Osteoblast (primary cell): ENCODE results near the gene DCDC2. TPM values are rescaled to one million over a fixed set of nuclear protein-coding genes. Genes with fewer than 3 reads are reported as not detected.
"Not testable (repeated sequence)": the region's sequence is repeated elsewhere in the genome, so short reads cannot be mapped to it uniquely, and the experiment has no call there.

Source experiments
- DNase-seq: peaks from one replicate; pipeline ENCODE4 v3.0.0; 2011; ENCODE audit warnings: low spot score, mixed read lengths; ENCODE audit not compliant: insufficient read length; ENCODE audit errors: missing footprints
- H2AFZ ChIP-seq: 2 replicates; pipeline ENCODE4 v1.6.0; 2011; ENCODE audit warnings: mild to moderate bottlenecking, low read length
- H3K27ac ChIP-seq: 2 replicates; pipeline ENCODE4 v1.5.1; 2011; ENCODE audit warnings: mild to moderate bottlenecking, low read depth, low read length, moderate library complexity
- H3K27me3 ChIP-seq: 2 replicates; pipeline ENCODE4 v1.6.0; 2012; ENCODE audit warnings: mild to moderate bottlenecking, control low read depth, inconsistent platforms, low read length, moderate library complexity; ENCODE audit not compliant: insufficient read depth
- H3K36me3 ChIP-seq: 2 replicates; pipeline ENCODE4 v1.5.1; 2011; ENCODE audit warnings: mild to moderate bottlenecking, low read length, control low read depth, moderate library complexity; ENCODE audit not compliant: insufficient read depth
- H3K4me1 ChIP-seq: 2 replicates; pipeline ENCODE4 v1.5.1; 2011; ENCODE audit warnings: mild to moderate bottlenecking, low read length, control low read depth, moderate library complexity; ENCODE audit not compliant: insufficient read depth
- H3K4me2 ChIP-seq: 2 replicates; pipeline ENCODE4 v1.6.0; 2011; ENCODE audit warnings: mild to moderate bottlenecking, low read length; ENCODE audit not compliant: insufficient read depth
- H3K4me3 ChIP-seq: fragments of 200-600 bp; sonication (generic); 3 replicates; pipeline ENCODE4 v1.5.1; 2012; ENCODE audit warnings: mild to moderate bottlenecking, low read length, inconsistent platforms; ENCODE audit not compliant: insufficient read depth
- H3K79me2 ChIP-seq: 2 replicates; pipeline ENCODE4 v1.6.0; 2012; ENCODE audit warnings: mild to moderate bottlenecking, low read length, control low read depth, inconsistent platforms; ENCODE audit not compliant: insufficient read depth
- H3K9me3 ChIP-seq: 2 replicates; pipeline ENCODE4 v1.5.1; 2011; ENCODE audit warnings: low read depth, low read length, control low read depth
- H4K20me1 ChIP-seq: 2 replicates; pipeline ENCODE4 v1.6.0; 2012; ENCODE audit warnings: mild to moderate bottlenecking, low read length, control low read depth; ENCODE audit not compliant: insufficient read depth
- total RNA-seq: library from RNA; depleted of rRNA; stranded (reverse); fragments of >200 nt; gene quantifications from 2 replicates; pipeline ENCODE4 v1.2.3, GENCODE V29; 2012
- TF ChIP-seq, protein P1 (sequence below): IDR thresholded peaks from 2 replicates; pipeline ENCODE4 v1.5.1; 2011; ENCODE audit warnings: mild to moderate bottlenecking, low read depth, low read length, moderate library complexity; ENCODE audit errors: extremely low read depth

DCDC2 gene
- total RNA-seq, 1 donor = under 0.01 TPM

GRCh38 chr6:24387818-24388217 is 30.0 kb upstream of the DCDC2 start:
- H2AFZ ChIP-seq = no peak overlapping the region
- DNase-seq = no peak
- H3K9me3 ChIP-seq = no peaks in the 10 kb centered on the region

GRCh38 chr6:24385536-24386269 is 27.8 kb upstream of the DCDC2 start:
- H3K79me2 ChIP-seq = no peaks in the 10 kb centered on the region
- no peak overlapping the region for H3K4me2 ChIP-seq
- no peak overlapping the region for H3K4me3 ChIP-seq
- no peaks in the 10 kb centered on the region for H3K4me1 ChIP-seq
- H2AFZ ChIP-seq = no peak overlapping the region
- H3K27ac ChIP-seq = no peak overlapping the region
- no peak for DNase-seq
- no peaks in the 10 kb centered on the region for H3K36me3 ChIP-seq
- no peaks in the 10 kb centered on the region for H3K27me3 ChIP-seq
- H3K9me3 ChIP-seq = no peaks in the 10 kb centered on the region
- no peaks in the 10 kb centered on the region for H4K20me1 ChIP-seq
- TF ChIP-seq, protein P1, sequence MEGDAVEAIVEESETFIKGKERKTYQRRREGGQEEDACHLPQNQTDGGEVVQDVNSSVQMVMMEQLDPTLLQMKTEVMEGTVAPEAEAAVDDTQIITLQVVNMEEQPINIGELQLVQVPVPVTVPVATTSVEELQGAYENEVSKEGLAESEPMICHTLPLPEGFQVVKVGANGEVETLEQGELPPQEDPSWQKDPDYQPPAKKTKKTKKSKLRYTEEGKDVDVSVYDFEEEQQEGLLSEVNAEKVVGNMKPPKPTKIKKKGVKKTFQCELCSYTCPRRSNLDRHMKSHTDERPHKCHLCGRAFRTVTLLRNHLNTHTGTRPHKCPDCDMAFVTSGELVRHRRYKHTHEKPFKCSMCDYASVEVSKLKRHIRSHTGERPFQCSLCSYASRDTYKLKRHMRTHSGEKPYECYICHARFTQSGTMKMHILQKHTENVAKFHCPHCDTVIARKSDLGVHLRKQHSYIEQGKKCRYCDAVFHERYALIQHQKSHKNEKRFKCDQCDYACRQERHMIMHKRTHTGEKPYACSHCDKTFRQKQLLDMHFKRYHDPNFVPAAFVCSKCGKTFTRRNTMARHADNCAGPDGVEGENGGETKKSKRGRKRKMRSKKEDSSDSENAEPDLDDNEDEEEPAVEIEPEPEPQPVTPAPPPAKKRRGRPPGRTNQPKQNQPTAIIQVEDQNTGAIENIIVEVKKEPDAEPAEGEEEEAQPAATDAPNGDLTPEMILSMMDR = no peak

More at GRCh38 chr6:24387818-24388217, 30.0 kb upstream of the DCDC2 start:
- Histone ChIP-seq H3K27me3 (no peaks in the 10 kb centered on the region), H4K20me1 (no peaks in the 10 kb centered on the region), H3K27ac (no peak overlapping the region), H3K4me2 (no peak overlapping the region), H3K4me3 (no peak overlapping the region), H3K79me2 (no peaks in the 10 kb centered on the region), H3K4me1 (no peaks in the 10 kb centered on the region), H3K36me3 (no peaks in the 10 kb centered on the region)
- TF ChIP-seq, protein P1 = no peak

GRCh38 chr6:24384369-24385130 is 26.7 kb upstream of the DCDC2 start:
- H3K4me3 ChIP-seq, H3K27me3 ChIP-seq, H2AFZ ChIP-seq, H3K36me3 ChIP-seq, H3K4me2 ChIP-seq, H3K27ac ChIP-seq, H3K79me2 ChIP-seq, H3K4me1 ChIP-seq, H3K9me3 ChIP-seq, H4K20me1 ChIP-seq, DNase-seq: not testable (repeated sequence)

DNA sequence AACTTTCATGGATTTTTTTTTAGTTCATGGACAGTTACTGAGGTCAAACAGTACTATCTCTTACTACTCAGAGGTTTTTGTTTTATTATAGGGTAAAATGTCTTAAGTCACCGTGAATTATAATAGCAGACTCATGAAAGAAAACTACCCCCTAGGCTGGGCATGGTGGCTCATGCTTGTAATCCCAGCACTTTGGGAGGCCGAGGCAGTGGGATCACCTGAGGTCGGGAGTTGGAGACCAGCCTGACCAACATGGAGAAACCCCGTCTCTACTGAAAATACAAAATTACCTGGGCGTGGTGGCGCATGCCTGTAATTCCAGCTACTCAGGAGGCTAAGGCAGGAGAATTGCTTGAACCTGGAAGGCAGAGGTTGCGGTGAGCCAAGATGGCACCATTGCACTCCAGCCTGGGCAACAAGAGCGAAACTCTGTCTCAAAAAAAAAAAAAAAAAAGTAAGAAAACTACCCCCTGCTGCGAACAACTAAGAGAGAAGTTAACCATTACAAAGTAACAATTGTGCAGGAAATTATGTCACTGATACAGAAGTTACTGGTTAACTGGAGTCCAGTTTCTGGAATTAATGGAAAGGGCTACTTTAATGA is 25.1 kb upstream of the DCDC2 start:
- H3K4me2 ChIP-seq, H3K27ac ChIP-seq, H3K9me3 ChIP-seq, H3K4me1 ChIP-seq, H3K4me3 ChIP-seq, H3K79me2 ChIP-seq, H3K27me3 ChIP-seq, H4K20me1 ChIP-seq, H2AFZ ChIP-seq, H3K36me3 ChIP-seq, DNase-seq: not testable (repeated sequence)
